Amniotic epithelial cell (primary cell): Measurements from ENCODE around the gene PCNX4.

Experiments
- DNase-seq: peaks from one replicate; pipeline ENCODE4 v3.0.0-alpha.2; 2010; ENCODE audit warnings: low read depth

PCNX4 gene

DNA sequence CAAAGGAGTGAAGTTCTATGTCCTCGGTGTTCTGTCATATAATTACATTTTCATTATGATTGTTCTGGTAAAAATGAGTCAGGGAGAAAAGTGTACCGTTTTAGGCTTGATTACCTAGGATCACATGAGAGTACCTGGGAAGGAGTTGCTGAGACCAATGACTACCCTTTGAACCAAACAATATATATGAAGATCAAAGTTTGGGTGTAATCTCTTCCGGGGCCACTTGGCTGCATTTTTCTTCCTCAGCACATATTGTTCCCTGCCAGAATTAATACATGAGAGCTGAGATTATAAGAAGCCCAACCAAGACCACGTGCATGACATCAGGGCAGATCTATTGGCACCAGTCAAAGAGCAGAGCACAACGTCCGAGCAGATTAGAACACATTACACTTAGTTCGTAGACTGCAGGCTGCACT lies 114.5 kb downstream of the PCNX4 start:
- DNase-seq = no peak

DNA sequence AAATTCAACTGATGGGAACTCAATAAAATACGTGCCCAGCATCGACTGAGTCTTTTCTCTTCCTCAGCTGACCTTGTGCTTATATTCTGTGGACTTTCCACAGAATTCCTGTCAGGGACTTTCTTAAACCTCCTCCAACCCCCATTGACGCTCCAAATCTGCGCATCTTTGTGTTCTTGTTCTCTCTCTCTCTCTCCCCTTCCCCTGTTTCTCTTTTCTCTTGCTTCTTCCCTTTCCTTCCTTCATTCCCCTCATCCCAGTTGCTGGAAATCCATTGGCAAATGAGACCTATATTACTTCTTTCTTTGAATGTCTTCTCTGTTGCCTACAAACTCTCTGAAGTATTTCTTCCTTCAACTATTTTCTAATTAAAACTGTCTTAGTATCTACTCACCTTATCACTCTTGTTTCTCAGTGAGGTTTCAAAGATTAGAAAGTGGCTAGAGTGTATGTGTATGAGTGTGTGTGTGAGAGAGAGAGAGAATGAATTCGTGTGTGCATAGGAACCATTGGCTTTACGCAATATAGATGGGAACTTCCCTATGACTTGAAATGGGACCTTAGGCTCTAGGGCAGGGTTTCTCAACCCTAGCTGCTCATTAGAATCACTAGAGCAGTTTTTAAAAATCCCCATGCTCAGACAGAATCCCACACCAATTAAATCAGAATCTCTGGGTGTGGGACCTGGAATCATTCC lies 115.3 kb downstream of the PCNX4 start:
- DNase-seq = no peak

DNA sequence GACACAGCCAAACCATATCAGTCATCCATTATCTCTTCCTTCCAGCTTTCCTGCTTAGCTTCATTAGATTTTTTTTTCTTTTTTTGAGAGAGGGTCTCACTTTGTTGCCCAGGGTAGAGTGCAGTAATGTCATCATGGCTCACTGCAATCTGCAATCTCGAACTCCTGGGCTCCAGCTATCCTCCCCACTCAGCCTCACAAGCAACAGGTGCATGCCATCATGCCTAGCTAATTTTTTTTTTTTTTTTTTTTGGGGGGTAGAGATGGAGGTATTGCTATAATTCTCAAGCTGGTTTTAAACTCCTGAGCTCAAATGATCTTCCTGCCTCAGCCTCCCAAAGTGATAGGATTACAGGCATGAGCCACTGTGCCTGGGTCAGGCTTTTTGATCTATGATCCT lies 119.0 kb downstream of the PCNX4 start:
- no peak for DNase-seq

DNA sequence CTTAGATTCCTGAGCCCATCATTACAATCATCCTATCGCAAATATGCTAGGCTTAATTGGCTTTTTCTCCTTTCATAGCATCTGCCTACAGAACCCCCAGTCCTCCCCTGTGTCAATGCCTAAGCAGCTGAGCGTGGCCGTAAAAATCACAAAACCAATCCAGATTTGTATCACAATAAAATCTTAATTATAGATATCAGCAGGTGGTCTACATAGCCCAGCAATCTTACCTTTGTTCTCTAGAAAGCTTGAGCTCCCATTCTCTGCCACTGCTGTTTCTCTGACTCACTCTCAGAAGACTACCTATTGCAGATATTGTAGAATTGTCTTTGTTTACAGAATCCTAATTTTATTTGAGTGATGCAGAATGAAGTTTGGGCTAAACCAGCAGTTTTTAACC lies 119.4 kb downstream of the PCNX4 start:
- DNase-seq = no peak

DNA sequence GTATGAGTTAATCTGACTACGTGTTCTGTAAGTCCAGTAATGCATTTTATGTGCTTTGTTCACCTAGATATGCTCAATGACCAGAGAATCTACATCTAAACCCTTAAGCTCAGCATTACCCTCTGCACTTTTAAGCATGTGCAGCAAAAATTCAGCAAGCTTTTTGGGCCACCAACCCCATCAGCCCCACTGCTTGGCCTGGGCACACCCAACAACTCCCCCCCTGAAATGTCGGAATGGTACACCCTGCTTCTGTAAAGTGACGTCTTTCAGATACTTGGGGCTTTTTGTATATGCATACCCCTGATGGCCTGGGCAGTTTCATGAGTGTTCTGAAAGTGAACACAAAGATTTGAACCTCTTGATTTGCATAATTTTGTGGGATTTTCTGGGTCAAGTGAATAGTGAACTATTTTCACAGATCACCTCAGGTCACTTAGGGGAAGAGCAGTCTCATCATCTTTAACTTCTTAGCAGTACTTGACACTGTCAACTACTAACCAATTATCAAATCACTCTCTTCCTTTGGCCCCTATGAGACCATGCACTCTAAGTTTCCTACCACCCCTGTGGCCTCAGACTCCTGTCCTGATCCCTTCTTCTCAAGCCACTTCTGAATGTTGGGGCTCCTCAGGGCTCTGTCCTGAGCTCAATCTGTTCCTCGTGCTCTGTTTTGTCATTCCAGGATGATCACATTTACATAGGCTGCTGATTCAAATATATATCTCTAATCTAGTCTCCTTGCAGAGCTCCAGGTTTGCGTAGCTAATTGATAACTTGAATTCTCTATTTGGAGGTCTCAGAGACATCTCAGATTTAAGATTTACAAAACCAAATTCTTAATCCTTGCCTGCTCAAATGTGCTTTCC lies 121.0 kb downstream of the PCNX4 start:
- DNase-seq = no peak

DNA sequence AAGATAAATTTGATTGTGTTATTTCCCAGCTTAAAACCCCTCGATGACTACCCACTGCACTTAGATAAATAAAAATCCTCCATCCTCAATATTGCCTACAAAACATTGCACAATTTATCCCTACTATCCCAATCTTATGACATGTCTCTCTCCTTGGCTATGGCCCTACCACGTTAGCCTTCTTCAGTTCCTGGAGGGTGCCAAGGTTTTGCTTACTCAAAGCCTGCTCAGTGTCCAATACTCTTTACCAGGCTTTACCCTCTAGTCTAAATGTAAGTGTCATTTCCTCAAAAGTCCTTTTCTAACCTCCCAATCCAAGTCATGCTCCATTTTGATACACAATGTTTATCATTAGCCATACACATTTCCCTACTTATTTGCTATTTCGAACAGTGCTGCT lies 122.3 kb downstream of the PCNX4 start:
- DNase-seq = no peak

DNA sequence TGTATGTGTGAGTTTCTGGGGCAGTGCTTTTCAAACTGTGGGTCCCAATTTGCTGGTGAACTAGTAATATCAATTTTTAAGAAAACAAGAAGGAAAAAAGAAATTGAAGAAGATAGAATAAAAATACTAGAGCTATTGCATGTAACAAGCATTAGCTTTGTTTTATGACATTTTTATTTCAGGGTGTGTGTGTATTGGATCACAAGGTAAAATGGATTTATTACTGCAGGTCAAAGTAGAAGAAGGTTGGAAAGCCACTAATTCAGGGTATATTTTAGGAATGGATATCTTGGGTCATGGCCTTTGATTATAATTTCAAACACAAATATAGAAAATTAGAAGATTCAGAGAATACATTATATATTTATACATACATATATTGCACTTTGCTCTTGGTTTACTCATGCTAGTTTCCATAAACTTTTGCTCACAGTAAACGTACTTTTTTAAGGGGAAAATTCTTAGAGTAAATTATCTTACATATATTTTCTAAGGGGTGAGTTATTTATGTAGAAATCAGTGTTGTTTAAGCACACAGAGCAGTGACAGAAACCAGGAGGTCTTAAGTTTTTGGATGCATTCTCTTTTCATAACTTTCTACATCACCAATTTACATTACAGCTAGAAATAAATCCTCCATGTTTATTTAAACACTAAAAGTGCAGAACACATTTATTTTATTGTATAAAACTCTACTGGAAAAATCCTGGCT lies 122.8 kb downstream of the PCNX4 start:
- no peak for DNase-seq

DNA sequence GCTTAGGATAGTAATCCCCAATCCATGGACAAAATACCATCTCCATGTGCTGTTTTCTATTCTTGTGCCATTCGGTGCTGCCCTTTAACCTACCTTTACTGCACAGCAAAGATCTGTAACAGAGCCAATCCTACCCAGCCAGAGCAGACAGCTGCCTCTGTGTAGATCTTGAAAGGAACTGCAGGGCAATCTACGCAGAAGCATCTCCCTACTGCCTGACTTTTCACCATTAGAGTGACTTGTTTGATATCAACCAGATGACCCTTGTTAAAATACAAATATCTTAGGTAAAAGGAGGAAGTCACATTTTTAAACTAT lies 123.4 kb downstream of the PCNX4 start:
- DNase-seq = no peak

DNA sequence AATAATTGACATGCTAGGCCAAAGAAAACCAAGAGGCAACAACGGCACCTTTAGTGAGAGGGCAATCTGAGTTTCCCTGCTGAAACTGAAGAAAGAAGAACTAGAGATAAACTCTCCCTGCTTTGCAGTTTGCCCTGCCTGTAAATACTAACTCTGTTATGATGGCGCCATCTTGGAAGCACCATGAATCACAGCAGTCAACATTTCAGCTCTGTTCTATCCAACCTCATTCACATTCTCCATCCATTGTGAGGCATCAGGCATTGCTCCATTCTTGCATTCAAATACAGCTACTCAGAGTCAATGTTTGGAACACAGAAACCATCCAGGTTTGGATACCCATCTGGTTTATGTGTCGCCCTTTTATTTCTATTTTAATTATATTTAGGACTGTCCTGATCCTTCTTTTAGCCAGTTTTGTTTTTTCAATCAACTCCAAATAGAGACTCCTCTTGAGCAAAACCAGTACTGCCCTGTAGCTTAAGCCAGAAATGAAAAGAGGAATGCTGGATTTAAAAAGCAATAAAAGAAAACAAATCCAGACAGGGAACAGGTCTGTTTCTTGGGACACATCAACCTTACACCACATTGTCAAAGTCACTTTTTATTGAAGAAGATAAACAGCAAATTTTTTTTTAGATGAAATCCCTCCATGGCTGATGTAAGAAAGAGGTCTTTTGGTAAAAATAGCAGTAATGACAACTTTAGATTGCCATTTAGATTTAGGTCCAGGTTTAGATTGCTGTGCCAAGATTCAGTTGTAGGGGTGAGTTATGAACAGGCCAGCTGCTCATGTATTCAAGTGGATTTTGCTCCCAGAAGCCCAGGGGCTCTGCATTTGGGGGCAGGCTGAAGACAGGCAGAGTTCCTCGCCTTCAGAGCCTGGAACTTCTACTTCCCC lies 124.0 kb downstream of the PCNX4 start:
- DNase-seq = no peak

DNA sequence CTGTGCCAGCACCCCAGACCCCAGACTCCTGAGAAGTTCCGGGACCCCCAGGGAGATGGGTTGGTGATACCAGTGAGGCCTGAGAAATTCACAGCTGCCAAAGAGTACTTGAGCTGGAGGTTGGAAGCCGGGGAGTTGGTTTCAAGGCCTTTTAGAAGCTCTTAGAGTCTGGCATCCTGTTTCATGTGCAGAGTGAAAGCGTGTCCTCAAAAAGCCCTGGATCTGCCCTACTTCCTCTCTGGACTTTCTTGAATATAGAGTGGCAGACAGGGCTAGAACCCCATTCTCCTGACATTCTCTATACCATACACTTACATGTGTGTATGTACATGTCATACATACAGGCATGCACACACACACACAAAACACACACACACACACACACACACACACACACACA lies 126.0 kb downstream of the PCNX4 start:
- DNase-seq = no peak
